Esophagus squamous epithelium (tissue), 5 donors: ENCODE results near the gene EPB41L1. TPM values are rescaled to one million over a fixed set of nuclear protein-coding genes. Genes with fewer than 3 reads are reported as not detected.

ENCODE experiments used
- DNase-seq: peaks from one replicate; lab custom pipeline; 2025; lab: John Stamatoyannopoulos, UW
- H3K27ac ChIP-seq, 4 donors: fragments of 200-600 bp; sonication (generic); one replicate each; pipeline ENCODE4 v1.5.1; 2016 to 2019; ENCODE audit warnings: mild to moderate bottlenecking in 1 of 4
- H3K27me3 ChIP-seq, 4 donors: fragments of 200-600 bp; sonication (generic); 1 replicate in 3 of 4; 2 replicates in 1 of 4; pipeline versions ENCODE4 v1.5.1 to v1.6.0; 2017 to 2021; ENCODE audit warnings: antibody characterized with exemption in 1 of 4
- H3K36me3 ChIP-seq, 3 donors: fragments of 200-600 bp; sonication (generic); one replicate each; pipeline ENCODE4 v1.5.1; 2016 to 2019
- H3K4me1 ChIP-seq, 3 donors: fragments of 200-600 bp; sonication (generic); one replicate each; pipeline ENCODE4 v1.5.1; 2017 to 2019
- H3K4me3 ChIP-seq, 4 donors: fragments of 200-600 bp; sonication (generic); 1 replicate in 3 of 4; 2 replicates in 1 of 4; pipeline ENCODE4 v1.5.1; 2016 to 2019; ENCODE audit warnings: mild to moderate bottlenecking in 2 of 4, moderate library complexity in 1 of 4
- H3K9me3 ChIP-seq, 3 donors: fragments of 200-600 bp; sonication (generic); one replicate each; pipeline ENCODE4 v1.5.1; 2016 to 2019
- CTCF ChIP-seq, 6 experiments: fragments of 450-650 bp in 4 of 6; fragments of 200-600 bp in 2 of 6; sonication (generic) in 2 of 6; IDR thresholded peaks; one replicate each; pipeline ENCODE4 v1.5.1; 2016 to 2019; ENCODE audit warnings: antibody characterized with exemption in 6 of 6, mild to moderate bottlenecking in 4 of 6, moderate library complexity in 4 of 6
- POLR2A ChIP-seq, 4 donors: fragments of 450-650 bp; IDR thresholded peaks; one replicate each; pipeline ENCODE4 v1.6.1; 2017; ENCODE audit warnings: antibody characterized with exemption in 4 of 4, mild to moderate bottlenecking in 4 of 4, moderate library complexity in 3 of 4
- WGBS, 2 donors: methylation state at CpG; one replicate each; pipeline ENCODE4 v1.1.5; 2018; 5-methylcytosine and 5-hydroxymethylcytosine counted together
- intact Hi-C: fragments of 100-400 bp; cut with DNase I; formaldehyde crosslinking; loops from one replicate; pipeline ENCODE4 v1.15.0; 2022
- total RNA-seq, 4 donors: library from RNA; depleted of rRNA; stranded (reverse); fragments of >200 nt; gene quantifications; one replicate each; pipeline ENCODE4 v1.1.0, GENCODE V29; 2016
- donor health status: DM: yes; HTN: yes; CAD: no.

The EPB41L1 gene
- total RNA-seq, 4 donors from 2014 or later, result 39.1 to 112 (median 85.7) TPM

- intact Hi-C loops, result no loop called here
- Histone ChIP-seq H3K9me3 (no peaks in the 10 kb centered on the region), H3K27ac (no peak overlapping the region), H3K36me3 (peaks cover 0 to 18% (median 0%) of the 10 kb centered on the region in 3 donors), H3K4me1 (peaks cover under 1 to 38% (median 13%) of the 10 kb centered on the region in 3 donors), H3K4me3 (no peak overlapping the region), H3K27me3 (no peaks in the 10 kb centered on the region)
- no peak for DNase-seq
- TF ChIP-seq CTCF (IDR thresholded peaks at IDR 0.05) (no peak), POLR2A (IDR thresholded peaks at IDR 0.05) (no peak)
- 73 to 100% methylated on average over 1 of the region's 1 CpG for WGBS, 2 donors
Measured at GRCh38 chr20:36107881-36108280, 46.7 kb upstream of the EPB41L1 start.

- H3K36me3 ChIP-seq, result peaks cover 0 to 18% (median 0%) of the 10 kb centered on the region in 3 donors
- H3K9me3 ChIP-seq, result no peaks in the 10 kb centered on the region
- no peak overlapping the region for H3K27ac ChIP-seq
- 90 to 91% methylated on average over 6 of the region's 6 CpGs for WGBS, 2 donors
- peaks cover 9 to 42% (median 10%) of the 10 kb centered on the region in 3 donors for H3K4me1 ChIP-seq
- DNase-seq, result no peak
- TF ChIP-seq POLR2A (IDR thresholded peaks at IDR 0.05) (no peak), CTCF (IDR thresholded peaks at IDR 0.05) (no peak)
- no peak overlapping the region for H3K4me3 ChIP-seq
- intact Hi-C loops, result no loop called here
- no peaks in the 10 kb centered on the region for H3K27me3 ChIP-seq
Measured at GRCh38 chr20:36109251-36109947, 45.1 kb upstream of the EPB41L1 start.

DNA sequence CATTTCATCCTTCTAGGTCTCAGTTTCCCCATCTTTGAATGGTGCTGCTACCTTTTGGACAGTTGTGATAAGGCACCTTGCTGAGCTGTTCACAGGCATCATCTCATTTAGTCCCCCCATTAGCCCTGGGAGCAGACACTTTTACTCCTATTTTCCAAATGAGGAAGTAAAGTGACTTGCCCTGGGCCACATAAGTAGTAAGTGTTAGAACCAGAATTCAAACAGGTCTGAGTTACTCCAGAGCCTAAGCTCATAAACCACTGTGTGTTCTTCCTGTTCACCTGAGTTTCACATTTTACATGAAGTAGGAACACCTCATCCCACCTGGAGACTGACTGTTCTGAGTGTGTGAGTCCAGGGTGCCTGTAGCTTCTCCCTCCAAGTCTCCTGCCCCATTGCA lies 43.5 kb upstream of the EPB41L1 start:
- TF ChIP-seq POLR2A (IDR thresholded peaks at IDR 0.05) (no peak), CTCF (IDR thresholded peaks at IDR 0.05) (no peak)
- peaks cover 9 to 40% (median 10%) of the 10 kb centered on the region in 3 donors for H3K4me1 ChIP-seq

GRCh38 chr20:36112112-36112511 lies 42.4 kb upstream of the EPB41L1 start:
- TF ChIP-seq CTCF (IDR thresholded peaks at IDR 0.05) (no peak), POLR2A (IDR thresholded peaks at IDR 0.05) (no peak)
- intact Hi-C loops, result no loop called here
- WGBS, 2 donors, result 61 to 73% methylated on average over 4 to 5 of the region's 6 CpGs
- Histone ChIP-seq H3K27me3 (no peaks in the 10 kb centered on the region), H3K9me3 (no peaks in the 10 kb centered on the region), H3K4me3 (no peak overlapping the region), H3K4me1 (peaks cover 9 to 39% (median 10%) of the 10 kb centered on the region in 3 donors), H3K36me3 (peaks cover 0 to 18% (median 0%) of the 10 kb centered on the region in 3 donors), H3K27ac (peak overlapping the region; percentile 62 to 80 (median 78))
- DNase-seq, result no peak

More for the DNA sequence above, 43.5 kb upstream of the EPB41L1 start:
- Histone ChIP-seq H3K9me3 (no peaks in the 10 kb centered on the region), H3K27me3 (no peaks in the 10 kb centered on the region), H3K27ac (peak overlapping the region; percentile 19 to 80 (median 78)), H3K36me3 (peaks cover 0 to 18% (median 0%) of the 10 kb centered on the region in 3 donors), H3K4me3 (no peak overlapping the region)
- DNase-seq, result no peak
- intact Hi-C loops, result no loop called here

DNA sequence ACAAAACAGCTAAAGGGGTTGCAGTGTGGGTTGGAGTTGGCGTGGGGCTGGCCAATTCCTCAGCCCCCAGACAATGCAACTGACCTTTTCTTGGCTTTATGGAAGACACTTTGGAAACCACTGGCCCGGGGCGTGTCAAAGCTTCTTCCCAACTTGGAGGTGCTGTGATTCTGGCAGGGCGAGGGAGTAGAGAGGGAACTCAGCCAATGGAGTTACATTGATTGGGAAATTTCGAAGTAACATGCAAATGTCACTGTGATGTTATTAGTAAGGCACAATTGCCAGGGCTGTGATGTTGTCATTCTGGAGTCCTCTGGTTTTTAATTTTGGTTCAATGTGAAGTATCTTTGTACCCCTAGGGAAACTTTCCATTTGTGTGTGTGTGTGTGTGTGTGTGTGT lies 41.5 kb upstream of the EPB41L1 start:
- H3K9me3 ChIP-seq, result no peaks in the 10 kb centered on the region
- 52 to 58% methylated on average over 3 to 5 of the region's 5 CpGs for WGBS, 2 donors
- no peak for TF ChIP-seq CTCF (IDR thresholded peaks at IDR 0.05)
- TF ChIP-seq POLR2A (IDR thresholded peaks at IDR 0.05), result peak in 1 of 4 donors; percentile 26
- no peak overlapping the region for H3K4me3 ChIP-seq
- H3K27me3 ChIP-seq, result no peaks in the 10 kb centered on the region
- intact Hi-C loops, result no loop called here
- H3K36me3 ChIP-seq, result peaks cover 0 to 18% (median 0%) of the 10 kb centered on the region in 3 donors
- no peak for DNase-seq
- H3K27ac ChIP-seq, result peak overlapping the region; percentile 36 to 80 (median 78)
- H3K4me1 ChIP-seq, result peaks cover 9 to 44% (median 10%) of the 10 kb centered on the region in 3 donors
